Measurements from ENCODE around the gene RPL3. TPM values are rescaled to one million over a fixed set of nuclear protein-coding genes. Genes with fewer than 3 reads are reported as not detected.

The RPL3 gene
- total RNA-seq, 2 experiments from 2014 or later: 3,952 to 3,974 TPM

DNA sequence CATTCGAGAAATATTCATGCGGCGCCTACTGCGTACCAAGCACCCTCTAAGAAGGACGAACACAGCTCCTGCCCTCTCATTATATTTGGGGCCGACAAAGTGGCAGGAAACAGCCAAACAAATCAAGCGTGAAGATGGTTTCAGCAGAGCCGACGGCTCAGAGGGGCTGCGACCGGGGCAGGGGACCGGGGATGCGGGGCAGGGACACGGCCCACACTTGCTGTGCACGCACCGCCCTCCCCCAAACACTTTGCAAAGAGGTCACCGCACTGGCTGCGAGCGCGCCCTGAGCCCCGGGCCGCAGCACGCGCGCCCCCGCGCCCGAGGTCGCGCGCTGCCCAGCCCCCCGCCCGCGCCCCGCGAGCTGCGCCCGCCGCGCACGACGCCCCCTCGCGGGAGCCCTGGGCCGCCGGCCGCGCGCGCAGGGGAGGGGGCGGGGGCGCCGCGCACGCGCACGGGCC lies 30.1 kb upstream of the RPL3 start:
- peak; percentile 47 for ATAC-seq (ENCODE audit: poor library complexity)
- Mint-ChIP-seq H3K27ac (no peak overlapping the region), H3K36me3 (ENCODE audit: low read depth) (no peaks in the 10 kb centered on the region), H3K4me3 (peak overlapping the region; percentile 83), H3K4me1 (ENCODE audit: low read depth) (peaks cover 15% of the 10 kb centered on the region), H3K27me3 (peaks cover 12% of the 10 kb centered on the region), H3K9me3 (no peaks in the 10 kb centered on the region)
- Histone ChIP-seq H3K27ac (ENCODE audit: low read depth in 1 of 2, low read length in 2 of 2) (no peak overlapping the region), H3K9me3 (ENCODE audit: control insufficient read depth in 1 of 2, insufficient read depth in 1 of 2, low read length in 2 of 2) (peaks cover 0 to 7% of the 10 kb centered on the region in 2 experiments), H3K4me1 (ENCODE audit: insufficient read depth, low read length) (peaks cover 21% of the 10 kb centered on the region), H3K36me3 (ENCODE audit: insufficient read depth, low read length) (no peaks in the 10 kb centered on the region), H3K27me3 (ENCODE audit: control insufficient read depth in 1 of 2, insufficient read depth in 2 of 2, low read length in 2 of 2) (peaks cover 20 to 26% of the 10 kb centered on the region in 2 experiments), H3K4me3 (ENCODE audit: low read length) (peak overlapping the region; percentile 58)
- intact Hi-C loops (cut with DNase I, micrococcal nuclease): loop anchor here in 1 of 2 experiments (10.0 kb wide), 1 partner anchor 685 kb away; no protein-coding TSS in a partner anchor
- ChIA-PET POLR2A (interaction anchor here (0.7 to 1.7 kb wide), 10 partner anchors 15 to 180 kb away, joined by 3 to 10 read pairs (median 3); partner anchors contain the start of genes MIEF1 and RPL3), CTCF (no interaction called here)
- DNase-seq: peak in 6 of 14 experiments; percentile 6 to 66 (median 23)
- TF ChIP-seq CTCF (IDR thresholded peaks at IDR 0.05): no peak

DNA sequence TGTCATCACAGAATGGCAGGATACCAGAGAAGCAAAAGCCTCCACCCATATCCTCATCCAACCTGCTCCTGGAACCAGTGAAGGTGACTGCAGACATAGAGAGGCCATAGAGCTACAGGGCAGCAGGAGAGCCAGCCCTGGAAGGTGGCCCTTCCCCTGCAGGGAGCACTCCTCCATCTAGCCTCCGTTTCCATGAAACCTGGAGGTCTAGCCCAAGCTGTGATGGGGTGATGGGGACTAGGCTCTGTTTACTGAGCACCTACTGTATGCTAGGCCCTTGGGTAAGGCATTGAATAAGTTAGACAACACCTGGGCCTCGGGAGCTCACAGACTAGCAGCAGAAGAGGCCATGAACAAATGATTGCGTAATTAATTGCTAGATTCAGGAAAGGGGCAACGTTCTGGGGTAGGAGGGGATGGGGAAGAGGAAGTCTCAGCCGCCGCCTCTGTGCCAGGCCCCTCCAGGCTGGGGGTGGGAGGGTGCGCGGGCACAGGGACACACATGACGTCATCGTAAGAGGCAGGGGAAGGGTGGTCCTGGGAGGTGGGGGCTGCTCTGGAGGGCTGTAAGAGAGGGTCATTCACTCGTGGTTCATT lies 29.6 kb upstream of the RPL3 start:
- H3K4me3 Mint-ChIP-seq: peak overlapping the region; percentile 83
- Histone ChIP-seq H3K4me1 (ENCODE audit: insufficient read depth, low read length) (peaks cover 21% of the 10 kb centered on the region), H3K27ac (ENCODE audit: low read depth in 1 of 2, low read length in 2 of 2) (no peak overlapping the region), H3K4me3 (ENCODE audit: low read length) (peak overlapping the region; percentile 58), H3K27me3 (ENCODE audit: control insufficient read depth in 1 of 2, insufficient read depth in 2 of 2, low read length in 2 of 2) (peaks cover 20 to 26% of the 10 kb centered on the region in 2 experiments), H3K36me3 (ENCODE audit: insufficient read depth, low read length) (no peaks in the 10 kb centered on the region), H3K9me3 (ENCODE audit: control insufficient read depth in 1 of 2, insufficient read depth in 1 of 2, low read length in 2 of 2) (peaks cover 0 to 7% of the 10 kb centered on the region in 2 experiments)
- intact Hi-C loops (cut with DNase I, micrococcal nuclease): loop anchor here in 1 of 2 experiments (10.0 kb wide), 1 partner anchor 686 kb away; no protein-coding TSS in a partner anchor
- H3K4me1 Mint-ChIP-seq (ENCODE audit: low read depth): peaks cover 15% of the 10 kb centered on the region
- DNase-seq: peak in 4 of 14 experiments; percentile 8 to 39 (median 20)
- no peaks in the 10 kb centered on the region for H3K36me3 Mint-ChIP-seq (ENCODE audit: low read depth)
- peak; percentile 16 for ATAC-seq (ENCODE audit: poor library complexity)
- no peak overlapping the region for H3K27ac Mint-ChIP-seq
- TF ChIP-seq CTCF (IDR thresholded peaks at IDR 0.05): no peak
- H3K27me3 Mint-ChIP-seq: peaks cover 12% of the 10 kb centered on the region
- POLR2A ChIA-PET: interaction anchor here (0.7 to 1.7 kb wide), 9 partner anchors 15 to 180 kb away, joined by 3 to 10 read pairs (median 3); partner anchors contain the start of genes MIEF1 and RPL3
- CTCF ChIA-PET: no interaction called here
- H3K9me3 Mint-ChIP-seq: no peaks in the 10 kb centered on the region

DNA sequence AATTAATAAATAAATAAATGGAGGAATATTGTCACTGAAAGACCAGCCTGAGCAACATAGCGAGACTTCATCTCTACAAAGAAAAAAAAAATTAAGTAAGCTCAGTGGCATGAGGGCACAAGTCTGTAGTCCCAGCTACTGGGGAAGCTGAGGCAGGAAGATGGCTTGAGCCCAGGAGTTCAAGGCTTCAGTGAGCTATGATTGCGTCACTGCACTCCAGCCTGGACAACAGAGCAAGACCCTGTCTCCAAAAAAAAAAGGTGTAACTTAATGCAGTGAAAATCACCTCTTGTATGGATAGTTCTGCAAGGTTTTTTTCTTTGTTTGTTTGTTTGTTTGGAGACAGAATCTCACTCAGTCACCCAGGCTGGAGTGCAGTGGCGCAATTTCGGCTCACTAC lies 25.8 kb upstream of the RPL3 start:
- Mint-ChIP-seq H3K36me3 (ENCODE audit: low read depth) (no peaks in the 10 kb centered on the region), H3K27ac (no peak overlapping the region), H3K27me3 (peaks cover 16% of the 10 kb centered on the region), H3K9me3 (no peaks in the 10 kb centered on the region), H3K4me3 (no peak overlapping the region), H3K4me1 (ENCODE audit: low read depth) (peaks cover 12% of the 10 kb centered on the region)
- POLR2A ChIA-PET: interaction anchor here (0.8 kb wide), 1 partner anchor 26 kb away, joined by 5 read pairs; the partner anchor contains the start of gene RPL3
- no peak overlapping the region for H3K27ac ChIP-seq (ENCODE audit: low read depth in 1 of 2, low read length in 2 of 2)
- H3K9me3 ChIP-seq (ENCODE audit: control insufficient read depth in 1 of 2, insufficient read depth in 1 of 2, low read length in 2 of 2): peaks cover 0 to under 1% of the 10 kb centered on the region in 2 experiments
- H3K4me3 ChIP-seq (ENCODE audit: low read length): no peak overlapping the region
- H3K4me1 ChIP-seq (ENCODE audit: insufficient read depth, low read length): peaks cover 17% of the 10 kb centered on the region
- CTCF ChIA-PET: interaction anchor here (0.6 kb wide), 1 partner anchor 1241 kb away, joined by 3 read pairs; no protein-coding TSS in a partner anchor
- no peak for TF ChIP-seq CTCF (IDR thresholded peaks at IDR 0.05)
- DNase-seq (no peak), ATAC-seq (ENCODE audit: poor library complexity) (no peak)
- no peaks in the 10 kb centered on the region for H3K36me3 ChIP-seq (ENCODE audit: insufficient read depth, low read length)
- peaks cover 7 to 10% of the 10 kb centered on the region in 2 experiments for H3K27me3 ChIP-seq (ENCODE audit: control insufficient read depth in 1 of 2, insufficient read depth in 2 of 2, low read length in 2 of 2)
- intact Hi-C loops (cut with DNase I, micrococcal nuclease): loop anchor here in 1 of 2 experiments (10.0 kb wide), 1 partner anchor 690 kb away; no protein-coding TSS in a partner anchor

Data from CD4-positive, alpha-beta T cell (primary cell).